Neuronal stem cell (in vitro differentiated cells): ENCODE data around the gene FRMD6.

Source experiments
- DNase-seq: peaks from one replicate; pipeline ENCODE4 v3.0.0-alpha.2; 2013; ENCODE audit warnings: low spot score
- H2AFZ ChIP-seq: one replicate; pipeline ENCODE4 v1.6.1; 2013; ENCODE audit warnings: mild to moderate bottlenecking, low read length, inconsistent platforms
- H2AK5ac ChIP-seq: 2 replicates; pipeline ENCODE4 v1.6.1; 2013; ENCODE audit warnings: low read depth, mild to moderate bottlenecking, inconsistent platforms, low read length, moderate library complexity, mixed read lengths
- H2BK120ac ChIP-seq: 2 replicates; pipeline ENCODE4 v1.6.1; 2013; ENCODE audit warnings: low read depth, mild to moderate bottlenecking, inconsistent platforms, low read length, moderate library complexity, mixed read lengths
- H2BK12ac ChIP-seq: one replicate; pipeline ENCODE4 v1.6.1; 2013; ENCODE audit warnings: low read length, inconsistent platforms
- H2BK15ac ChIP-seq: 2 replicates; pipeline ENCODE4 v1.6.1; 2013; ENCODE audit warnings: mild to moderate bottlenecking, low read length, inconsistent platforms, mixed read lengths
- H2BK5ac ChIP-seq: one replicate; pipeline ENCODE4 v1.6.1; 2013; ENCODE audit warnings: inconsistent platforms, mild to moderate bottlenecking, low read length, moderate library complexity
- H3K14ac ChIP-seq: one replicate; pipeline ENCODE4 v1.6.1; 2013; ENCODE audit warnings: low read length, inconsistent platforms
- H3K18ac ChIP-seq: 2 replicates; pipeline ENCODE4 v1.6.1; 2013; ENCODE audit warnings: low read length, inconsistent platforms
- H3K23ac ChIP-seq: 2 replicates; pipeline ENCODE4 v1.6.1; 2013; ENCODE audit warnings: low read depth, mild to moderate bottlenecking, mixed read lengths, low read length, inconsistent platforms; ENCODE audit not compliant: poor library complexity
- H3K27ac ChIP-seq: replicated peaks from 3 replicates; pipeline ENCODE4 v1.5.1; 2013; ENCODE audit warnings: low read length, inconsistent platforms
- H3K27me3 ChIP-seq, 3 experiments: 2 replicates each; pipeline ENCODE4 v1.6.1; 2013; ENCODE audit warnings: low read length in 3 of 3, mild to moderate bottlenecking in 2 of 3, inconsistent platforms in 1 of 3, low read depth in 1 of 3, mixed read lengths in 1 of 3, moderate library complexity in 1 of 3; ENCODE audit not compliant: control insufficient read depth in 3 of 3, insufficient read depth in 3 of 3
- H3K36me3 ChIP-seq, 2 donors: replicated peaks in 1 of 2; 2 replicates each; pipeline ENCODE4 v1.6.1; 2013; ENCODE audit warnings: low read length in 2 of 2; ENCODE audit not compliant: control insufficient read depth in 2 of 2, insufficient read depth in 2 of 2
- H3K4ac ChIP-seq: 2 replicates; pipeline ENCODE4 v1.6.1; 2013; ENCODE audit warnings: inconsistent platforms, mild to moderate bottlenecking, low read length, moderate library complexity
- H3K4me1 ChIP-seq, 2 donors: 1 replicate in 1 of 2; 2 replicates in 1 of 2; pipeline ENCODE4 v1.6.1; 2013; ENCODE audit warnings: low read length in 2 of 2, low read depth in 1 of 2; ENCODE audit not compliant: control insufficient read depth in 2 of 2, insufficient read depth in 1 of 2
- H3K4me2 ChIP-seq: one replicate; pipeline ENCODE4 v1.6.1; 2013; ENCODE audit warnings: mild to moderate bottlenecking, low read length, inconsistent platforms; ENCODE audit not compliant: insufficient read depth, poor library complexity, severe bottlenecking
- H3K4me3 ChIP-seq, 2 donors: 2 replicates each; pipeline ENCODE4 v1.5.1; 2013; ENCODE audit warnings: low read length in 2 of 2, mild to moderate bottlenecking in 2 of 2, inconsistent platforms in 1 of 2, moderate library complexity in 1 of 2
- H3K79me1 ChIP-seq: one replicate; pipeline ENCODE4 v1.6.1; 2013; ENCODE audit warnings: low read depth, mild to moderate bottlenecking, inconsistent platforms, low read length, moderate library complexity
- H3K9ac ChIP-seq: one replicate; pipeline ENCODE4 v1.6.1; 2013; ENCODE audit warnings: mild to moderate bottlenecking, low read depth, low read length, inconsistent platforms; ENCODE audit not compliant: poor library complexity
- H3K9me3 ChIP-seq, 2 donors: replicated peaks in 1 of 2; 2 replicates each; pipeline versions ENCODE3 to v1.6.1; 2013; ENCODE audit warnings: low read length in 2 of 2, mild to moderate bottlenecking in 2 of 2, inconsistent platforms in 1 of 2, low read depth in 1 of 2, mixed read lengths in 1 of 2, moderate library complexity in 1 of 2; ENCODE audit not compliant: control insufficient read depth in 2 of 2, insufficient read depth in 1 of 2
- H4K8ac ChIP-seq: one replicate; pipeline ENCODE4 v1.6.1; 2013; ENCODE audit warnings: low read depth, mild to moderate bottlenecking, inconsistent platforms, low read length, moderate library complexity
- H4K91ac ChIP-seq: one replicate; pipeline ENCODE4 v1.6.1; 2013; ENCODE audit warnings: low read length, low read depth, mild to moderate bottlenecking, inconsistent platforms; ENCODE audit not compliant: poor library complexity
- WGBS, 2 donors: extraction: QIAGEN DNeasy Blood & Tissue Kit; methylation state at CpG; one replicate each; pipeline ENCODE4 v1.1.7; 2013; ENCODE audit warnings: missing lambda C conversion rate in 2 of 2, mixed read lengths in 1 of 2; ENCODE audit not compliant: insufficient read length in 2 of 2, insufficient replicate concordance in 1 of 2; ENCODE audit errors: extremely low coverage in 2 of 2; 5-methylcytosine and 5-hydroxymethylcytosine counted together

Gene FRMD6

GRCh38 chr14:51661504-51661903, 9.8 kb downstream of the FRMD6 start:
- no peak for DNase-seq
- H3K23ac ChIP-seq: no peak overlapping the region
- no peak overlapping the region for H4K91ac ChIP-seq
- H3K4ac ChIP-seq: no peak overlapping the region
- H4K8ac ChIP-seq: no peak overlapping the region
- H3K4me1 ChIP-seq: peaks cover 0 to 2% of the 10 kb centered on the region in 2 donors
- H2BK5ac ChIP-seq: no peak overlapping the region
- H2BK15ac ChIP-seq: no peak overlapping the region
- H2AFZ ChIP-seq: no peak overlapping the region
- H2BK120ac ChIP-seq: no peak overlapping the region
- H3K18ac ChIP-seq: no peak overlapping the region
- no peak overlapping the region for H3K27ac ChIP-seq
- H2BK12ac ChIP-seq: no peak overlapping the region
- no peak overlapping the region for H3K14ac ChIP-seq
- no peak overlapping the region for H3K4me2 ChIP-seq
- no peaks in the 10 kb centered on the region for H3K27me3 ChIP-seq
- H3K9me3 ChIP-seq: peaks cover 0 to 7% of the 10 kb centered on the region in 2 donors
- no peak overlapping the region for H2AK5ac ChIP-seq
- H3K79me1 ChIP-seq: peaks cover 3% of the 10 kb centered on the region
- no peak overlapping the region for H3K9ac ChIP-seq
- H3K4me3 ChIP-seq: no peak overlapping the region
- no peaks in the 10 kb centered on the region for H3K36me3 ChIP-seq

DNA sequence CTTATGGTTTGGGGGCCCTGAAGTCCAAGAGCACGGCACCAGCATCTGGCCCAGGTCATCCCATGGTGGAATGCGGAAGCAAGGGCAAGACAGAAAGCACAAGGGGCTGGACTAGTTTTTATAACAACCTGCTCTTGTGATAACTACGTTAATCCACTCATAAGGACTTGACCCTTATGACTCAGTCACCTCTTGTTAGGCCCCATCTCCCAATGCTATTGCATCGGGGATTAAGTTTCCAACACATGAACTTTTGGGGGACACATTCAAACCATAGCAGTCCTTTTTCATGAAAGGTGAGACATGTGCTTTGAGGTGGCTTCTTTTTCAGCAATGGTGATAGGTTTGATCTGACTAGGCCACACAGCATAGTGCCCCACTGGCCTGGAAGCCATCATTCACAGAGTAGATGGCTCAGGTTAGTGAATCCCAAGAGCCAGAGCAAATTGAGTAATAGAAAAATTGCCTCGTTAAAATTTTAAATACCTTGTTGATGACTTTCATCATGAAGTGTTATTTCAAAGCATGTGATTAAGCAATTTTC, 12.1 kb downstream of the FRMD6 start:
- Histone ChIP-seq H2BK15ac (no peak overlapping the region), H3K23ac (no peak overlapping the region), H3K36me3 (no peaks in the 10 kb centered on the region), H3K9me3 (peaks cover 0 to 7% of the 10 kb centered on the region in 2 donors), H2AFZ (no peak overlapping the region), H4K91ac (no peak overlapping the region), H3K27me3 (no peaks in the 10 kb centered on the region), H3K27ac (no peak overlapping the region), H3K18ac (no peak overlapping the region), H3K9ac (no peak overlapping the region), H2BK120ac (no peak overlapping the region), H2AK5ac (no peak overlapping the region), H3K4ac (no peak overlapping the region), H3K14ac (no peak overlapping the region), H3K79me1 (peaks cover 3% of the 10 kb centered on the region), H4K8ac (no peak overlapping the region), H3K4me3 (no peak overlapping the region), H2BK5ac (no peak overlapping the region), H3K4me1 (peaks cover 2 to 5% of the 10 kb centered on the region in 2 donors), H3K4me2 (no peak overlapping the region), H2BK12ac (no peak overlapping the region)
- WGBS, 2 donors: no CpG with 5 or more reads among the region's 5 CpGs
- no peak for DNase-seq

- Histone ChIP-seq H2BK15ac (no peak overlapping the region), H3K27me3 (no peaks in the 10 kb centered on the region), H3K27ac (no peak overlapping the region), H3K9me3 (peaks cover 0 to 7% of the 10 kb centered on the region in 2 donors), H2BK12ac (no peak overlapping the region), H3K79me1 (no peaks in the 10 kb centered on the region), H4K91ac (no peak overlapping the region), H3K14ac (no peak overlapping the region), H2AK5ac (no peak overlapping the region), H3K4me2 (no peak overlapping the region), H3K4ac (no peak overlapping the region), H3K18ac (no peak overlapping the region), H3K4me1 (peaks cover 0 to 5% of the 10 kb centered on the region in 2 donors), H2BK120ac (no peak overlapping the region), H2AFZ (no peak overlapping the region), H2BK5ac (no peak overlapping the region), H3K9ac (no peak overlapping the region), H3K4me3 (no peak overlapping the region), H3K36me3 (no peaks in the 10 kb centered on the region), H4K8ac (no peak overlapping the region), H3K23ac (no peak overlapping the region)
- DNase-seq: no peak
- WGBS, 2 donors: no CpG with 5 or more reads among the region's 3 CpGs
These were observed 14.4 kb downstream of the FRMD6 start for GRCh38 chr14:51666070-51666469.

GRCh38 chr14:51666826-51667225, 15.1 kb downstream of the FRMD6 start:
- Histone ChIP-seq H3K4me1 (peaks cover 0 to 5% of the 10 kb centered on the region in 2 donors), H2BK12ac (no peak overlapping the region), H3K4ac (no peak overlapping the region), H3K9ac (no peak overlapping the region), H2AK5ac (no peak overlapping the region), H3K18ac (no peak overlapping the region), H4K91ac (no peak overlapping the region), H3K4me3 (no peak overlapping the region), H2AFZ (no peak overlapping the region), H3K14ac (no peak overlapping the region), H2BK120ac (no peak overlapping the region), H3K9me3 (peaks cover 0 to 7% of the 10 kb centered on the region in 2 donors), H3K36me3 (no peaks in the 10 kb centered on the region), H3K27ac (no peak overlapping the region), H3K4me2 (peak overlapping the region; percentile 11), H2BK5ac (no peak overlapping the region), H3K79me1 (no peaks in the 10 kb centered on the region), H3K23ac (no peak overlapping the region), H2BK15ac (no peak overlapping the region), H3K27me3 (no peaks in the 10 kb centered on the region), H4K8ac (no peak overlapping the region)
- no CpG with 5 or more reads among the region's 4 CpGs for WGBS, 2 donors
- DNase-seq: no peak
